BLaER1 treated with 17β-estradiol and CSF1 and Interleukin-3, amounts not matched to agents 10 nM and 100 nM (cell line): ENCODE measurements around the gene ZNF792.
"Not testable (repeated sequence)": the region's sequence is repeated elsewhere in the genome, so short reads cannot be mapped to it uniquely, and the experiment has no call there.

Experiments used
- H3K27ac ChIP-seq, 11 experiments: shearing (Covaris generic); formaldehyde crosslinking; 2 replicates each; pipeline ENCODE4 v1.8.1; 2022
- H3K27me3 ChIP-seq, 11 experiments: shearing (Covaris generic); formaldehyde crosslinking; 2 replicates each; pipeline ENCODE4 v1.8.1; 2022
- H3K36me3 ChIP-seq, 11 experiments: shearing (Covaris generic); formaldehyde crosslinking; 2 replicates each; pipeline ENCODE4 v1.8.1; 2022
- H3K4me1 ChIP-seq, 10 experiments: shearing (Covaris generic); formaldehyde crosslinking; 2 replicates each; pipeline ENCODE4 v1.8.1; 2022
- H3K4me2 ChIP-seq, 11 experiments: shearing (Covaris generic); formaldehyde crosslinking; 2 replicates each; pipeline ENCODE4 v1.8.1; 2022
- H3K4me3 ChIP-seq, 10 experiments: shearing (Covaris generic); formaldehyde crosslinking; 2 replicates each; pipeline ENCODE4 v1.8.1; 2022
- H3K9ac ChIP-seq, 11 experiments: shearing (Covaris generic); formaldehyde crosslinking; 2 replicates each; pipeline ENCODE4 v1.8.1; 2022
- H3K9me3 ChIP-seq, 11 experiments: shearing (Covaris generic); formaldehyde crosslinking; replicated peaks in 1 of 11; 2 replicates each; pipeline ENCODE4 v1.8.1; 2022
- H4K20me1 ChIP-seq, 11 experiments: shearing (Covaris generic); formaldehyde crosslinking; 2 replicates each; pipeline ENCODE4 v1.8.1; 2022
- Cebpa-rat ChIP-seq, 11 experiments: shearing (Covaris generic); IDR thresholded peaks; 2 replicates each; pipeline ENCODE4 v1.8.1; 2022

The ZNF792 gene

GRCh38 chr19:34982275-34982674, 18.2 kb upstream of the ZNF792 start:
- no peak overlapping the region for H3K4me2 ChIP-seq
- peaks cover 8 to 29% (median 12%) of the 10 kb centered on the region in 10 experiments for H3K4me1 ChIP-seq

DNA sequence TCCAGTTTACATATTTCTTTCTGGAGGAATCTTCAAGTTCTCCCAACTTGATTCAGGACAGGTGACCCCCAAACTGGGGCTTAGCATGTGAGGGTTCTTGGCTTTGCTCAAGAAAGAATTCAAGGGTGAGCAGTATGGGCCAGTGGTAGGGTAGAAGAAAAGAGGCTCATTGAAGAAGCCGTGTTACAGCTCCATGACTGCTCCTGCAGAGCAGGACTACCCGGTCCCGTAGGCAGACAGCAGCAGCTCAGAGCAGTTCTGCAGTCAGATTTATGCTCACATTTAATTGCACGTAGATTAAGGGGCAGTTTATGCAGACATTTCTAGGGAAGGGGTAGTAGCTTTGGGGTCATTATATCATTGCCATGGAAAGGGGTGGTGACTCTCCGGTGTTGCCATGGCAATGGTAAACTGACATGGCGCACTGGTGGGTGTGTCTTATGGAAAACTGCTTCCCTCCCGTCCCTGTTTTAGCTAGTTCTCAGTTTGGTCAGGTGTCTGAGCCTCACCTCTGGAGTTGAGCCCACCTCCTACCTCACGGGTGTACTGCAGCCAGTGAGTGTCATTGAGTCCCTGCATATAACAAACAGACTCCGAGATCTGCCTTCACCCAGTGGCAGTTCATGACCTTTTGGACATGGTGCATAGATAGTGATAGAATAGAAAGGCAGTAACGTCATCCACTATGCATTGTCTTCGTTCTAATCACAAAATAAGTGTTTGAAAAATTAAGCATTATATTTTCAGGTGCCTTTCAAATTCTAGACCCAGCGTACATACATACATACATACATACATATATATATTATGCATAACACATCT, 16.0 kb upstream of the ZNF792 start:
- Histone ChIP-seq H4K20me1 (no peaks in the 10 kb centered on the region), H3K4me1 (peaks cover 3 to 28% (median 9%) of the 10 kb centered on the region in 10 experiments; a peak in 19 of 20 replicates), H3K36me3 (0 out of 22 replicates have a peak, but pooled peaks cover 0 to 5% (median 0%) of the 10 kb centered on the region in 11 experiments), H3K4me3 (no peak overlapping the region), H3K4me2 (no peak overlapping the region), H3K9ac (no peak overlapping the region), H3K27me3 (no peaks in the 10 kb centered on the region), H3K9me3 (peaks cover 12 to 24% (median 16%) of the 10 kb centered on the region in 11 experiments), H3K27ac (no peak overlapping the region)
- TF ChIP-seq Cebpa-rat (IDR thresholded peaks at IDR 0.05) = no peak

More at GRCh38 chr19:34982275-34982674, 18.2 kb upstream of the ZNF792 start:
- Histone ChIP-seq H4K20me1 (no peaks in the 10 kb centered on the region), H3K9me3 (peaks cover 1 to 10% (median 4%) of the 10 kb centered on the region in 11 experiments; a peak in 20 of 22 replicates), H3K27me3 (no peaks in the 10 kb centered on the region), H3K36me3 (no peaks in the 10 kb centered on the region), H3K4me3 (no peak overlapping the region), H3K27ac (no peak overlapping the region), H3K9ac (no peak overlapping the region)
- TF ChIP-seq Cebpa-rat (IDR thresholded peaks at IDR 0.05) = no peak

GRCh38 chr19:34976611-34977010, 12.6 kb upstream of the ZNF792 start:
- Histone ChIP-seq H3K27ac (no peak overlapping the region), H3K4me1 (peaks cover 20 to 33% (median 25%) of the 10 kb centered on the region in 10 experiments), H3K9me3 (peaks cover 12 to 20% (median 16%) of the 10 kb centered on the region in 11 experiments), H3K4me2 (no peak overlapping the region), H3K9ac (no peak overlapping the region), H3K4me3 (peak overlapping the region in 2 of 10 experiments; percentile 4 to 12; a peak in 2 of 20 replicates), H4K20me1 (no peaks in the 10 kb centered on the region), H3K27me3 (no peaks in the 10 kb centered on the region), H3K36me3 (0 out of 22 replicates have a peak, but pooled peaks cover 0 to 5% (median 0%) of the 10 kb centered on the region in 11 experiments)
- no peak for TF ChIP-seq Cebpa-rat (IDR thresholded peaks at IDR 0.05)

- Histone ChIP-seq H3K9ac (no peak overlapping the region), H3K9me3 (peaks cover 17 to 30% (median 23%) of the 10 kb centered on the region in 11 experiments), H3K4me3 (no peak overlapping the region), H3K4me1 (peaks cover 20 to 33% (median 25%) of the 10 kb centered on the region in 10 experiments), H4K20me1 (no peaks in the 10 kb centered on the region), H3K36me3 (0 out of 22 replicates have a peak, but pooled peaks cover 0 to 5% (median 0%) of the 10 kb centered on the region in 11 experiments), H3K27ac (no peak overlapping the region), H3K27me3 (no peaks in the 10 kb centered on the region), H3K4me2 (peak overlapping the region; percentile 63 to 88 (median 75); a peak in 20 of 22 replicates)
- TF ChIP-seq Cebpa-rat (IDR thresholded peaks at IDR 0.05) = no peak
Measured at GRCh38 chr19:34975056-34975455, 11.0 kb upstream of the ZNF792 start.

DNA sequence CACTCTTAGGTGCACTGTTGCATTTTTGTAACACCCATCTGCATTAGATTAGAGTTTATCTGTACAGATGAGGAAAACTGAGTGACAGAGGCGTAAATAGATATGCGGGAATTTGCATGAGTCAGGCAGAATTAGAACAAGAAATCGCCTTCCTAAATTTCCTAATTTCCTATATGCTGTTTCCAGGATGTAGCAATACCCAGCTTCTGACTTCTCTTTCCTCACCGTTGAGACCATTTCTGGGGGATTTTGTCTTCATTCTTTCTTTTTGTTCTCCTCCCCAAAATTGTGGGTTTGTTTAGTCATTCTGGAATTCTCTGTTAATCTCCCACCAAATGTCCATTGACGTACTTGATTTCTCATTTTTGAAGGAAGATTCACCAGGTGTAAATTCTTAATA, 10.6 kb upstream of the ZNF792 start:
- H3K4me2 ChIP-seq = peak overlapping the region; percentile 63 to 88 (median 75)
- peaks cover 20 to 33% (median 25%) of the 10 kb centered on the region in 10 experiments for H3K4me1 ChIP-seq
- H3K27ac ChIP-seq = peak overlapping the region in 3 of 11 experiments; percentile 0 to 17 (median 10); a peak in 1 of 22 replicates

DNA sequence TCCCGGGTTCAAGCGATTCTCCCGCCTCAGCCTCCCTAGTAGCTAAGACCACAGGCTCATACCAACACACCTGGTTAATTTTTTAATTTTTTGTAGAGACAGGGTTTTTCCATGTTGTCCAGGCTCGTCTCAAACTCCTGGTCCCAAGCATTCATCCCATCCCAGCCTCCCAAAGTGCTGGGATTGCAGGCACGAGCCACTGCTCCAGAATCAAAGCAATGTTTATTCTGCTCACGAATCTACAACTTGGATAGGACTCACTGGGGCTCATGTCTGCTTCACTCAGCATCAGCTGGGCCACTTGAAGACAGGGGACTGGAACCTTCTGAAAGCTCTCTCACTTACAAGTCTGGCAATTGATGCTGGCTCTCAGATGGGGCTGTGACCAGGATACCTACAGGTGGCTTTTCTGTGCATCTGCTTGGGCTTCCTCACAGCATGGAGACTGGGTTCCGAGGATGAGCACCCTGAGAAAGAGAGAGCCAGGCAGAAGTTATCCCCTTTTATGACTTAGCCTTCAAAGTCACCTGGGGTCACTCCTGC, 8.2 kb upstream of the ZNF792 start:
- TF ChIP-seq Cebpa-rat (IDR thresholded peaks at IDR 0.05) = no peak
- Histone ChIP-seq H3K36me3 (peaks cover 0 to 9% (median 0%) of the 10 kb centered on the region in 11 experiments; a peak in 2 of 22 replicates), H3K9ac (no peak overlapping the region), H3K4me3 (no peak overlapping the region), H3K4me1 (peaks cover 20 to 33% (median 25%) of the 10 kb centered on the region in 10 experiments), H3K27ac (no peak overlapping the region), H3K27me3 (no peaks in the 10 kb centered on the region), H3K9me3 (peaks cover 43 to 51% (median 46%) of the 10 kb centered on the region in 11 experiments), H3K4me2 (no peak overlapping the region), H4K20me1 (no peaks in the 10 kb centered on the region)

More for the DNA sequence above, 10.6 kb upstream of the ZNF792 start:
- Histone ChIP-seq H3K27me3 (no peaks in the 10 kb centered on the region), H3K4me3 (no peak overlapping the region), H3K9ac (no peak overlapping the region), H3K9me3 (peaks cover 21 to 34% (median 27%) of the 10 kb centered on the region in 11 experiments), H4K20me1 (no peaks in the 10 kb centered on the region), H3K36me3 (0 out of 22 replicates have a peak, but pooled peaks cover 0 to 5% (median 0%) of the 10 kb centered on the region in 11 experiments)
- no peak for TF ChIP-seq Cebpa-rat (IDR thresholded peaks at IDR 0.05)

DNA sequence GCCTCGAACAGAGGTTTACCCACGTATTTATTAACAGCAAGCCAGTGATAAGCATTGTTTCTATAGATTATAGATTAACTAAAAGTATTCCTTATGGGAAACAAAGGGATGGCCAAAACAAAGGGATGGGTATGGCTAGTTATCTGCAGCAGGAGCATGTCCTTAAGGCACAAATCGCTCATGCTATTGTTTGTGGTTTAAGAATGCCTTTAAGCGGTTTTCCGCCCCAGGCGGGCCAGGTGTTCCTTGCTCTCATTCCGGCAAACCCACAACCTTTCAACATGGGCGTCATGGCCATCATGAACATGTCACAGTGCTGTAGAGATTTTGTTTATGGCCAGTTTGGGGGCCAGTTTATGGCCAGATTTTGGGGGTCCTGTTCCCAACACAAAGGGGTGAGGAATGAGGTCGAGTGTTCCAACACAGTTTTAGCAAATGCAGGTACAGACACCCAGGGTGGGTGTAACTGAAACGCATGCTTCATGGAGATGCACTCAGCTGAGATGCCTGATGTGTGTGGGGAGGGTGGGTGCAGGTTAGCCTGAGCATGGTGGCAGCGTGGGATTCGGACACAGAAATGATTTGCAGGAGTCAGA, 6.3 kb upstream of the ZNF792 start:
- H3K9ac ChIP-seq, H3K27me3 ChIP-seq, H3K4me2 ChIP-seq, H3K4me3 ChIP-seq, H3K36me3 ChIP-seq, H3K27ac ChIP-seq, H4K20me1 ChIP-seq: not testable (repeated sequence)
- Histone ChIP-seq H3K9me3 (peaks cover 51 to 57% (median 55%) of the 10 kb centered on the region in 11 experiments), H3K4me1 (peaks cover 19 to 21% (median 20%) of the 10 kb centered on the region in 10 experiments)

DNA sequence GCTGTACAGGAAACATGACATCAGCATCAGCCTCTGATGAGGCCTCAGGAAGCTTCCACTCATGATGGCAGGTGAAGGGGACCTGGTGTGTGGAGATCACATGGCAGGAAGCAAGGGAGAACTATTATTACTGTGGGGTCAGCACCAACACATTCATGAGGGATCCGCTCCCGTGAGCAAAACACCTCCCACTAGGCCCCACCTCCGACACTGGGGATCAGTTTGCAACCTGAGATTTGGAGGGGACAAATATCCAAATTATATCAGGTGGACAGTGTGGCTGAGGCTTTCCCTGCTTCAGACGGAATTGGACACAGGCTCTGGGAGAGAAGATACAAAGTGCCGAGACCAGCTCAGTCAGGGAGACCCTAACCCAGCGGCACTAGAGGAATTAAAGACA, 5.7 kb upstream of the ZNF792 start:
- H3K27ac ChIP-seq = no peak overlapping the region
- TF ChIP-seq Cebpa-rat (IDR thresholded peaks at IDR 0.05) = no peak
- H3K4me2 ChIP-seq = no peak overlapping the region
- peaks cover 14 to 15% (median 14%) of the 10 kb centered on the region in 10 experiments for H3K4me1 ChIP-seq
- no peak overlapping the region for H3K4me3 ChIP-seq
- no peak overlapping the region for H3K9ac ChIP-seq
- peaks cover 51 to 59% (median 57%) of the 10 kb centered on the region in 11 experiments for H3K9me3 ChIP-seq
- H4K20me1 ChIP-seq = no peaks in the 10 kb centered on the region
- H3K27me3 ChIP-seq = no peaks in the 10 kb centered on the region
- H3K36me3 ChIP-seq = peaks cover 0 to 5% (median 0%) of the 10 kb centered on the region in 11 experiments; a peak in 3 of 22 replicates

DNA sequence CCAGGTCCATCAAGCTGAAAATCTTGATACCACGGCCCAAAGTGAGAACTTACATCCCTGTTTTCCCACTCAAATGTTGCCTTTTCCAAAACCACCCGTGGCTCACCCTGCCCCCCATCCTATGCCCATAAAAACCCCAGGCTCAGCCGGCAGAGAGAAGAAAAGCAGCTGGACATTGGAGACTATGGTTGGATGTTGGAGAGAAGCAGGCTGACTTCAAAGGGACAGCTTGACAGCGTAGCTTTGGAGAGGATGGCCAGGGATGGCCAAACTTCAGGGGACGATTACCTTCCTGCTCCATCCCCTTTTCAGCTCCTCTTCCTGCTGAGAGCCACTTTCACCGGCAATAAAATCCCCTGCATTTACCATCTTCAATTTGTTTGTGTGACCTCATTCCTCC, 3.5 kb upstream of the ZNF792 start:
- no peak overlapping the region for H3K27ac ChIP-seq
- no peak for TF ChIP-seq Cebpa-rat (IDR thresholded peaks at IDR 0.05)
- no peaks in the 10 kb centered on the region for H4K20me1 ChIP-seq
- H3K9me3 ChIP-seq = peaks cover 51 to 65% (median 60%) of the 10 kb centered on the region in 11 experiments
- H3K27me3 ChIP-seq = no peaks in the 10 kb centered on the region
- H3K4me3 ChIP-seq = peak overlapping the region in 2 of 10 experiments; percentile 10 to 24; a peak in 1 of 20 replicates
- peaks cover 6 to 9% (median 7%) of the 10 kb centered on the region in 10 experiments for H3K4me1 ChIP-seq
- H3K36me3 ChIP-seq = peaks cover 0 to 5% (median 0%) of the 10 kb centered on the region in 11 experiments; a peak in 3 of 22 replicates
- H3K4me2 ChIP-seq = no peak overlapping the region
- no peak overlapping the region for H3K9ac ChIP-seq

DNA sequence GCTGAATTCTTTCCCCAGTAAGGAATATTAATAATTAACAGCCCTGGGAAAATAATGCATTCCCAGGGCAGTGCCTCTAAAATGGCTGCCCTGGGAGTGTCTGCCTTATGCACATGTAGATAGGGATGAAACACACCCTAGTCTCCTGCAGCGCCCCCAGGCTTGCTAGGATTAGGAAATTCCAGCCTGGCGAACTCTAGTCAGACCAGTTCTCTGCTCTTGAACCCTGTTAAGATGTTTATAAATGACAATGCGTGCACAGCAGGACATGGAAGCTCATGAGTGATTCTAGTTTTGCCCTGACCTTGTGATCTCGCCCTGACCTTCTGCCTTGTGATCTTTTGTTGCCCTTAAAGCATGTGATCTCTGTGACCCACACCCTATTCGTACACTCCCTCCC, 1.5 kb upstream of the ZNF792 start:
- not testable (repeated sequence) for H3K4me3 ChIP-seq, H3K9ac ChIP-seq, H3K4me2 ChIP-seq, H3K27ac ChIP-seq, H4K20me1 ChIP-seq, H3K27me3 ChIP-seq
- Histone ChIP-seq H3K36me3 (peaks cover 14 to 22% (median 18%) of the 10 kb centered on the region in 11 experiments), H3K4me1 (peaks cover 15 to 19% (median 18%) of the 10 kb centered on the region in 10 experiments), H3K9me3 (peaks cover 71 to 80% (median 77%) of the 10 kb centered on the region in 11 experiments)
